ENCODE measurements around the gene PSD4.

DNA sequence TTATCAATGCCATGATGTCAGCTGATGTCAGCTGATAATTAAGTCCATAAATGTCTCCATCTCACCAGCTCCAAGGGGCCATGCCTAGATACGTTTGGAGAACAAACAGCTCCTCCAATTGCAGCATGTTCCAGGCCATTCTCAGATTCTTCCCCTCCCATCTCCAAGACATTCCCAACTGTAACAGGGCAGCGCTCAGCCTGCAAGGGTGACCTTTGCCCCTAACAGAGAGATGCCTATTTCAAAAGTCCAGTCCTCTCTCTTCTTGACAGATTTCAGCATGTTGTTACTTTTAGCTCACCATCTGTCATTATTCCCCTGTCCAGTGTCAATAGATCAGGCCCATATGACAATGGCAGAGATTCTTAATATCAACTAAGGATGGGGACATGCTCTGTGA is 9.9 kb downstream of the PSD4 start:
- TF ChIP-seq, protein P1, sequence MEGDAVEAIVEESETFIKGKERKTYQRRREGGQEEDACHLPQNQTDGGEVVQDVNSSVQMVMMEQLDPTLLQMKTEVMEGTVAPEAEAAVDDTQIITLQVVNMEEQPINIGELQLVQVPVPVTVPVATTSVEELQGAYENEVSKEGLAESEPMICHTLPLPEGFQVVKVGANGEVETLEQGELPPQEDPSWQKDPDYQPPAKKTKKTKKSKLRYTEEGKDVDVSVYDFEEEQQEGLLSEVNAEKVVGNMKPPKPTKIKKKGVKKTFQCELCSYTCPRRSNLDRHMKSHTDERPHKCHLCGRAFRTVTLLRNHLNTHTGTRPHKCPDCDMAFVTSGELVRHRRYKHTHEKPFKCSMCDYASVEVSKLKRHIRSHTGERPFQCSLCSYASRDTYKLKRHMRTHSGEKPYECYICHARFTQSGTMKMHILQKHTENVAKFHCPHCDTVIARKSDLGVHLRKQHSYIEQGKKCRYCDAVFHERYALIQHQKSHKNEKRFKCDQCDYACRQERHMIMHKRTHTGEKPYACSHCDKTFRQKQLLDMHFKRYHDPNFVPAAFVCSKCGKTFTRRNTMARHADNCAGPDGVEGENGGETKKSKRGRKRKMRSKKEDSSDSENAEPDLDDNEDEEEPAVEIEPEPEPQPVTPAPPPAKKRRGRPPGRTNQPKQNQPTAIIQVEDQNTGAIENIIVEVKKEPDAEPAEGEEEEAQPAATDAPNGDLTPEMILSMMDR (conservative IDR thresholded peaks at IDR 0.05; ENCODE audit: low read depth, low read length), result no peak
- TF ChIP-seq EZH2 (IDR thresholded peaks at IDR 0.05; ENCODE audit: borderline replicate concordance, low read depth, low read length, poor library complexity, severe bottlenecking), result no peak
